Spleen (tissue), 7 donors: ENCODE measurements around the gene CEP152.

Experiments used
- CTCF ChIP-seq, 11 experiments: fragments of 200-600 bp in 7 of 11; fragments of 450-650 bp in 4 of 11; sonication (generic) in 4 of 11; IDR thresholded peaks in 8 of 11; conservative IDR thresholded peaks in 3 of 11; 1 replicate in 7 of 11; 2 replicates in 4 of 11; pipeline versions ENCODE4 v1.4.0 to v1.8.0; 2016 to 2021; ENCODE audit warnings: antibody characterized with exemption in 11 of 11, inconsistent platforms in 4 of 11, mild to moderate bottlenecking in 1 of 11
- POLR2AphosphoS5 ChIP-seq, 3 donors: sonication (generic); formaldehyde crosslinking; IDR thresholded peaks; one replicate each; pipeline ENCODE4 v1.5.1; 2017; ENCODE audit warnings: antibody characterized with exemption in 3 of 3
- donor health status: DM: no; HTN: no; CAD: no; lungs with moderate emphysema.
- donor health status: DM: no; HTN: no; CAD: no.
- donor health status: DM: no; HTN: no; CAD: no.

DNA sequence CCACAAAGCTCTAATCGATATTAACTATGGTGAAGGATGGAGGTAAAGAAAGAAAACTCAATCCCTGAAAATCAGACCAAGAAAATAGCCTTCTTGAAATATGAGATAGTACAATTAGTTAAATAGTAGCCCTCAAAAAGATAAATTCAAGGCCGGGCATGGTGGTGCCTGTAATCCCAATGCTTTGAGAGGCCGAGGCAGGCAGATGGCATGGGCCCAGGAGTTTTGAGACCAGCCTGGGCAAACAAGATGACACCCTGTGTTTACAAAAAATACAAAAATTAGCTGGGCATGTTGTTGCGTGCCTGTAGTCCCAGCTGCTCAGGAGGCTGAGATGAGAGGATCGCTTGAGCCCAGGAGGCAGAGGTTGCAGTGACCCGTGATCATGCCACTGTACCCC lies 31.6 kb upstream of the CEP152 start:
- TF ChIP-seq CTCF (IDR thresholded peaks at IDR 0.05 in 8 of 11, conservative IDR thresholded peaks at IDR 0.05 in 3 of 11) (no peak), POLR2AphosphoS5 (IDR thresholded peaks at IDR 0.05) (no peak)
